ENCODE results near the gene MTA3.
A peak's percentile ranks its signal among the peaks of the same experiment; 100 is the strongest.

The MTA3 gene

GRCh38 chr2:42777883-42778805 is 209.7 kb downstream of the MTA3 start:
- no peaks in the 10 kb centered on the region for H3K4me1 ChIP-seq (ENCODE audit: control insufficient read depth, insufficient read depth, low read length)
- H3K4me3 ChIP-seq (ENCODE audit: low read length): no peak overlapping the region
- no peaks in the 10 kb centered on the region for H3K9me3 ChIP-seq (ENCODE audit: control insufficient read depth, low read length)
- no peaks in the 10 kb centered on the region for H3K27me3 ChIP-seq (ENCODE audit: control insufficient read depth, insufficient read depth, low read length)
- H3K9ac ChIP-seq (ENCODE audit: low read length): no peak overlapping the region
- no peaks in the 10 kb centered on the region for H3K36me3 ChIP-seq (ENCODE audit: control insufficient read depth, insufficient read depth, low read length)

- Histone ChIP-seq H3K4me1 (ENCODE audit: control insufficient read depth, insufficient read depth, low read length) (no peaks in the 10 kb centered on the region), H3K9me3 (ENCODE audit: control insufficient read depth, low read length) (no peaks in the 10 kb centered on the region), H3K4me3 (ENCODE audit: low read length) (no peak overlapping the region), H3K9ac (ENCODE audit: low read length) (no peak overlapping the region), H3K27me3 (ENCODE audit: control insufficient read depth, insufficient read depth, low read length) (no peaks in the 10 kb centered on the region), H3K36me3 (ENCODE audit: control insufficient read depth, insufficient read depth, low read length) (no peaks in the 10 kb centered on the region)
These were observed 212.7 kb downstream of the MTA3 start for GRCh38 chr2:42781181-42781580.

GRCh38 chr2:42783511-42783910 is 215.1 kb downstream of the MTA3 start:
- H3K4me3 ChIP-seq (ENCODE audit: low read length): no peak overlapping the region
- H3K9me3 ChIP-seq (ENCODE audit: control insufficient read depth, low read length): no peaks in the 10 kb centered on the region
- no peaks in the 10 kb centered on the region for H3K36me3 ChIP-seq (ENCODE audit: control insufficient read depth, insufficient read depth, low read length)

GRCh38 chr2:42784204-42784880 is 215.9 kb downstream of the MTA3 start:
- H3K36me3 ChIP-seq (ENCODE audit: control insufficient read depth, insufficient read depth, low read length): no peaks in the 10 kb centered on the region
- H3K9me3 ChIP-seq (ENCODE audit: control insufficient read depth, low read length): no peaks in the 10 kb centered on the region
- no peak overlapping the region for H3K4me3 ChIP-seq (ENCODE audit: low read length)
- no peaks in the 10 kb centered on the region for H3K4me1 ChIP-seq (ENCODE audit: control insufficient read depth, insufficient read depth, low read length)
- H3K27me3 ChIP-seq (ENCODE audit: control insufficient read depth, insufficient read depth, low read length): no peaks in the 10 kb centered on the region
- H3K9ac ChIP-seq (ENCODE audit: low read length): no peak overlapping the region

More at GRCh38 chr2:42783511-42783910, 215.1 kb downstream of the MTA3 start:
- Histone ChIP-seq H3K4me1 (ENCODE audit: control insufficient read depth, insufficient read depth, low read length) (no peaks in the 10 kb centered on the region), H3K9ac (ENCODE audit: low read length) (no peak overlapping the region), H3K27me3 (ENCODE audit: control insufficient read depth, insufficient read depth, low read length) (no peaks in the 10 kb centered on the region)

- no peak overlapping the region for H3K4me3 ChIP-seq (ENCODE audit: low read length)
- no peaks in the 10 kb centered on the region for H3K9me3 ChIP-seq (ENCODE audit: control insufficient read depth, low read length)
- peaks cover 2% of the 10 kb centered on the region for H3K4me1 ChIP-seq (ENCODE audit: control insufficient read depth, insufficient read depth, low read length)
- no peak overlapping the region for H3K9ac ChIP-seq (ENCODE audit: low read length)
- no peaks in the 10 kb centered on the region for H3K36me3 ChIP-seq (ENCODE audit: control insufficient read depth, insufficient read depth, low read length)
- peaks cover under 1% of the 10 kb centered on the region for H3K27me3 ChIP-seq (ENCODE audit: control insufficient read depth, insufficient read depth, low read length)
These were observed 218.3 kb downstream of the MTA3 start for GRCh38 chr2:42786561-42787345.

GRCh38 chr2:42787424-42787787 is 219.0 kb downstream of the MTA3 start:
- Histone ChIP-seq H3K9me3 (ENCODE audit: control insufficient read depth, low read length) (no peaks in the 10 kb centered on the region), H3K9ac (ENCODE audit: low read length) (no peak overlapping the region), H3K4me1 (ENCODE audit: control insufficient read depth, insufficient read depth, low read length) (peaks cover 7% of the 10 kb centered on the region), H3K27me3 (ENCODE audit: control insufficient read depth, insufficient read depth, low read length) (peaks cover 7% of the 10 kb centered on the region), H3K36me3 (ENCODE audit: control insufficient read depth, insufficient read depth, low read length) (no peaks in the 10 kb centered on the region), H3K4me3 (ENCODE audit: low read length) (no peak overlapping the region)

GRCh38 chr2:42787788-42788477 is 219.5 kb downstream of the MTA3 start:
- Histone ChIP-seq H3K4me1 (ENCODE audit: control insufficient read depth, insufficient read depth, low read length) (peaks cover 7% of the 10 kb centered on the region), H3K4me3 (ENCODE audit: low read length) (no peak overlapping the region), H3K9ac (ENCODE audit: low read length) (no peak overlapping the region), H3K36me3 (ENCODE audit: control insufficient read depth, insufficient read depth, low read length) (no peaks in the 10 kb centered on the region), H3K9me3 (ENCODE audit: control insufficient read depth, low read length) (no peaks in the 10 kb centered on the region), H3K27me3 (ENCODE audit: control insufficient read depth, insufficient read depth, low read length) (peaks cover 12% of the 10 kb centered on the region)

DNA sequence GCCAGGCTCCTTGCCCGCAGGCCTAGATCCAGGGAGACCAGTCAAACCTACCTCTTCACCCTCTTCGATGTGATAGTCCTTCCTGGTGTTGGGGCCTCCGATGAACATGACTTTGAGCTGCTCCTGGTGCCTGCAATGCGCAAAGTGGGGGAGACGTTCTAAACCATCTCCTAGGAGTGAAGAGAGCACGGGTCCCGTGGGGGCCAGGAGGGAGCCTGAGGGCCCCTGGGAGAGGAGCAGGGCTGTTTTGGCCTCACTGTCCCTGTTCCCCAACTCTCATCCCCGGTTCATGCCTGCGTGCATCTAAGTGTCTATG is 220.0 kb downstream of the MTA3 start:
- no peak overlapping the region for H3K9ac ChIP-seq (ENCODE audit: low read length)
- H3K27me3 ChIP-seq (ENCODE audit: control insufficient read depth, insufficient read depth, low read length): peaks cover 17% of the 10 kb centered on the region
- no peak overlapping the region for H3K4me3 ChIP-seq (ENCODE audit: low read length)
- no peaks in the 10 kb centered on the region for H3K9me3 ChIP-seq (ENCODE audit: control insufficient read depth, low read length)
- peaks cover 7% of the 10 kb centered on the region for H3K4me1 ChIP-seq (ENCODE audit: control insufficient read depth, insufficient read depth, low read length)
- no peaks in the 10 kb centered on the region for H3K36me3 ChIP-seq (ENCODE audit: control insufficient read depth, insufficient read depth, low read length)

DNA sequence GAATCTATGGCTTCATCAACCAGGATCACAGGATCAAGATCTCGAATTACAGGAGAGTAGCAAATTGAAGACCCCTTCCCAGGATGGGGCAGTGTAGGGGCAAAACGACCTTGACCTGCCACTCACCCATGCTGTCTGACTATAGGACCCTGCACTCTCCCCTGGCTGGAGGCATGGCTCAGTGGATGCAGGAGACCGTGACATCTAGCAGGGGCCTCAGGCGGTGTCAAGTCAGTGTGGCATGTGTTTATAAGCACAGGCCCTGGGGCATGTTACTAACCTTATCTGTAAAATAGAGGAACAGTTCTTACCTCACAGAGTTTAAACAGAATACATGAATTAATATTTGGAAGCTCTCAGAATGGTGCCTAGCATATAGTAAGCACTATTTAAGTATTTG is 220.4 kb downstream of the MTA3 start:
- Histone ChIP-seq H3K36me3 (ENCODE audit: control insufficient read depth, insufficient read depth, low read length) (no peaks in the 10 kb centered on the region), H3K9me3 (ENCODE audit: control insufficient read depth, low read length) (no peaks in the 10 kb centered on the region), H3K4me3 (ENCODE audit: low read length) (no peak overlapping the region), H3K4me1 (ENCODE audit: control insufficient read depth, insufficient read depth, low read length) (peaks cover 7% of the 10 kb centered on the region), H3K27me3 (ENCODE audit: control insufficient read depth, insufficient read depth, low read length) (peaks cover 19% of the 10 kb centered on the region), H3K9ac (ENCODE audit: low read length) (no peak overlapping the region)

- no peak overlapping the region for H3K4me3 ChIP-seq (ENCODE audit: low read length)
- no peak overlapping the region for H3K9ac ChIP-seq (ENCODE audit: low read length)
- H3K4me1 ChIP-seq (ENCODE audit: control insufficient read depth, insufficient read depth, low read length): peaks cover 7% of the 10 kb centered on the region
These were observed 221.3 kb downstream of the MTA3 start for GRCh38 chr2:42789751-42790150.

GRCh38 chr2:42791606-42792005 is 223.2 kb downstream of the MTA3 start:
- no peaks in the 10 kb centered on the region for H3K36me3 ChIP-seq (ENCODE audit: control insufficient read depth, insufficient read depth, low read length)
- H3K4me1 ChIP-seq (ENCODE audit: control insufficient read depth, insufficient read depth, low read length): peaks cover 12% of the 10 kb centered on the region
- peaks cover 19% of the 10 kb centered on the region for H3K27me3 ChIP-seq (ENCODE audit: control insufficient read depth, insufficient read depth, low read length)
- peak overlapping the region; percentile 42 for H3K4me3 ChIP-seq (ENCODE audit: low read length)
- no peaks in the 10 kb centered on the region for H3K9me3 ChIP-seq (ENCODE audit: control insufficient read depth, low read length)
- peak overlapping the region; percentile 69 for H3K9ac ChIP-seq (ENCODE audit: low read length)

More at GRCh38 chr2:42789751-42790150, 221.3 kb downstream of the MTA3 start:
- Histone ChIP-seq H3K27me3 (ENCODE audit: control insufficient read depth, insufficient read depth, low read length) (peaks cover 19% of the 10 kb centered on the region), H3K36me3 (ENCODE audit: control insufficient read depth, insufficient read depth, low read length) (no peaks in the 10 kb centered on the region), H3K9me3 (ENCODE audit: control insufficient read depth, low read length) (no peaks in the 10 kb centered on the region)
